Thymus (tissue), 11 donors: ENCODE results near the gene GPRIN3. TPM values are rescaled to one million over a fixed set of nuclear protein-coding genes. Genes with fewer than 3 reads are reported as not detected.
A peak's percentile ranks its signal among the peaks of the same experiment; 100 is the strongest.

Experiments used
- DNase-seq, 9 donors: peaks; one replicate each; pipeline ENCODE4 v3.0.0-alpha.2; 2013; ENCODE audit warnings: low spot score in 9 of 9, low read depth in 6 of 9, missing footprints in 1 of 9
- H3K27ac ChIP-seq, 2 donors: one replicate each; pipeline ENCODE4 v1.5.1; 2013; ENCODE audit warnings: control low read depth in 1 of 2, low read depth in 1 of 2, low read length in 1 of 2, mild to moderate bottlenecking in 1 of 2, moderate library complexity in 1 of 2
- H3K27me3 ChIP-seq, 2 donors: one replicate each; pipeline ENCODE4 v1.5.1; 2013; ENCODE audit warnings: low read length in 1 of 2; ENCODE audit not compliant: control insufficient read depth in 2 of 2, insufficient read depth in 1 of 2
- H3K36me3 ChIP-seq, 2 donors: one replicate each; pipeline ENCODE4 v1.5.1; 2013; ENCODE audit warnings: low read length in 1 of 2, mild to moderate bottlenecking in 1 of 2, moderate library complexity in 1 of 2; ENCODE audit not compliant: control insufficient read depth in 2 of 2, insufficient read depth in 2 of 2
- H3K4me1 ChIP-seq, 2 donors: one replicate each; pipeline ENCODE4 v1.5.1; 2013; ENCODE audit warnings: low read length in 2 of 2; ENCODE audit not compliant: control insufficient read depth in 2 of 2, insufficient read depth in 2 of 2
- H3K4me3 ChIP-seq, 2 donors: one replicate each; pipeline ENCODE4 v1.5.1; 2013; ENCODE audit warnings: low read length in 2 of 2, control low read depth in 1 of 2, mild to moderate bottlenecking in 1 of 2
- H3K9me3 ChIP-seq, 2 donors: one replicate each; pipeline ENCODE4 v1.5.1; 2013; ENCODE audit warnings: low read length in 1 of 2, mild to moderate bottlenecking in 1 of 2; ENCODE audit not compliant: control insufficient read depth in 2 of 2, insufficient read depth in 1 of 2
- WGBS: extraction: QIAGEN DNeasy Blood & Tissue Kit; methylation state at CpG from one replicate; pipeline ENCODE4 v1.1.7; 2013; 5-methylcytosine and 5-hydroxymethylcytosine counted together
- polyA plus RNA-seq: library from polyadenylated mRNA; stranded (reverse); fragments of 200-250 nt; gene quantifications from one replicate; pipeline ENCODE4 v1.2.3, GENCODE V29; 2013
- total RNA-seq: library from RNA; stranded (reverse); fragments of 120-200 nt; gene quantifications from one replicate; pipeline ENCODE4 v1.2.4, GENCODE V29; 2013
- donor health status: healthy.

GPRIN3 gene
- total and polyA plus RNA-seq, 2 donors, result 2.6 to 3.4 TPM

- no peak overlapping the region for H3K4me3 ChIP-seq
- H3K36me3 ChIP-seq, result no peaks in the 10 kb centered on the region
- DNase-seq, result peak; percentile 48 to 88 (median 69)
- H3K9me3 ChIP-seq, result no peaks in the 10 kb centered on the region
- H3K27ac ChIP-seq, result no peak overlapping the region
- H3K4me1 ChIP-seq, result no peaks in the 10 kb centered on the region
- no peaks in the 10 kb centered on the region for H3K27me3 ChIP-seq
- WGBS, result 52% methylated on average over 9 of the region's 9 CpGs
Observed at GRCh38 chr4:89226665-89227574, 80.7 kb downstream of the GPRIN3 start.

- 86% methylated on average over 2 of the region's 2 CpGs for WGBS
Observed at GRCh38 chr4:89222170-89222569, 85.4 kb downstream of the GPRIN3 start.

GRCh38 chr4:89221167-89221867, 86.3 kb downstream of the GPRIN3 start:
- Histone ChIP-seq H3K27me3 (no peaks in the 10 kb centered on the region), H3K4me3 (no peak overlapping the region), H3K36me3 (no peaks in the 10 kb centered on the region), H3K9me3 (no peaks in the 10 kb centered on the region), H3K4me1 (no peaks in the 10 kb centered on the region), H3K27ac (no peak overlapping the region)
- 96% methylated on average over 2 of the region's 2 CpGs for WGBS
- DNase-seq, result no peak

More at GRCh38 chr4:89222170-89222569, 85.4 kb downstream of the GPRIN3 start:
- Histone ChIP-seq H3K36me3 (no peaks in the 10 kb centered on the region), H3K9me3 (no peaks in the 10 kb centered on the region), H3K27ac (no peak overlapping the region), H3K4me1 (no peaks in the 10 kb centered on the region), H3K4me3 (no peak overlapping the region), H3K27me3 (no peaks in the 10 kb centered on the region)
- DNase-seq, result no peak

- WGBS, result 95% methylated on average over 1 of the region's 1 CpG
- no peak overlapping the region for H3K27ac ChIP-seq
Observed at GRCh38 chr4:89218587-89218986, 89.0 kb downstream of the GPRIN3 start.

GRCh38 chr4:89217604-89218003, 90.0 kb downstream of the GPRIN3 start:
- no peaks in the 10 kb centered on the region for H3K36me3 ChIP-seq
- no peaks in the 10 kb centered on the region for H3K9me3 ChIP-seq
- H3K4me1 ChIP-seq, result no peaks in the 10 kb centered on the region
- H3K27ac ChIP-seq, result no peak overlapping the region
- 98% methylated on average over 1 of the region's 1 CpG for WGBS
- no peaks in the 10 kb centered on the region for H3K27me3 ChIP-seq
- H3K4me3 ChIP-seq, result no peak overlapping the region
- DNase-seq, result no peak

More at GRCh38 chr4:89218587-89218986, 89.0 kb downstream of the GPRIN3 start:
- H3K4me3 ChIP-seq, result no peak overlapping the region
- H3K36me3 ChIP-seq, result no peaks in the 10 kb centered on the region
- no peaks in the 10 kb centered on the region for H3K9me3 ChIP-seq
- H3K4me1 ChIP-seq, result no peaks in the 10 kb centered on the region
- no peak for DNase-seq
- no peaks in the 10 kb centered on the region for H3K27me3 ChIP-seq

- WGBS, result 93% methylated on average over 1 of the region's 1 CpG
Observed at GRCh38 chr4:89216866-89217265, 90.7 kb downstream of the GPRIN3 start.

GRCh38 chr4:89216422-89216821, 91.2 kb downstream of the GPRIN3 start:
- Histone ChIP-seq H3K4me3 (no peak overlapping the region), H3K9me3 (no peaks in the 10 kb centered on the region)

More at GRCh38 chr4:89216866-89217265, 90.7 kb downstream of the GPRIN3 start:
- H3K4me1 ChIP-seq, result no peaks in the 10 kb centered on the region
- H3K36me3 ChIP-seq, result no peaks in the 10 kb centered on the region
- no peak for DNase-seq
- no peak overlapping the region for H3K4me3 ChIP-seq
- H3K27ac ChIP-seq, result no peak overlapping the region
- no peaks in the 10 kb centered on the region for H3K9me3 ChIP-seq
- no peaks in the 10 kb centered on the region for H3K27me3 ChIP-seq

GRCh38 chr4:89215736-89216135, 91.9 kb downstream of the GPRIN3 start:
- no peak overlapping the region for H3K27ac ChIP-seq
- no peak for DNase-seq
- H3K4me1 ChIP-seq, result no peaks in the 10 kb centered on the region
- 90% methylated on average over 3 of the region's 3 CpGs for WGBS
- no peaks in the 10 kb centered on the region for H3K36me3 ChIP-seq
- no peaks in the 10 kb centered on the region for H3K9me3 ChIP-seq
- H3K4me3 ChIP-seq, result no peak overlapping the region
- H3K27me3 ChIP-seq, result no peaks in the 10 kb centered on the region

More at GRCh38 chr4:89216422-89216821, 91.2 kb downstream of the GPRIN3 start:
- Histone ChIP-seq H3K27me3 (no peaks in the 10 kb centered on the region), H3K36me3 (no peaks in the 10 kb centered on the region), H3K4me1 (no peaks in the 10 kb centered on the region), H3K27ac (no peak overlapping the region)
- DNase-seq, result no peak

GRCh38 chr4:89214308-89214707, 93.3 kb downstream of the GPRIN3 start:
- WGBS, result 100% methylated on average over 1 of the region's 1 CpG
- Histone ChIP-seq H3K36me3 (no peaks in the 10 kb centered on the region), H3K4me3 (no peak overlapping the region), H3K27me3 (no peaks in the 10 kb centered on the region), H3K4me1 (no peaks in the 10 kb centered on the region), H3K27ac (no peak overlapping the region), H3K9me3 (no peaks in the 10 kb centered on the region)
- DNase-seq, result no peak
